BLaER1 (cell line): ENCODE measurements around the gene CEACAM5.

ENCODE experiments used
- H3K27ac ChIP-seq: shearing (Covaris generic); formaldehyde crosslinking; 2 replicates; pipeline ENCODE4 v1.8.1; 2022
- H3K27me3 ChIP-seq: shearing (Covaris generic); formaldehyde crosslinking; 2 replicates; pipeline ENCODE4 v1.8.1; 2022
- H3K36me3 ChIP-seq: shearing (Covaris generic); formaldehyde crosslinking; 2 replicates; pipeline ENCODE4 v1.8.1; 2022
- H3K4me1 ChIP-seq: shearing (Covaris generic); formaldehyde crosslinking; 2 replicates; pipeline ENCODE4 v1.8.1; 2022
- H3K4me2 ChIP-seq: shearing (Covaris generic); formaldehyde crosslinking; 2 replicates; pipeline ENCODE4 v1.8.1; 2022
- H3K4me3 ChIP-seq: shearing (Covaris generic); formaldehyde crosslinking; 2 replicates; pipeline ENCODE4 v1.8.1; 2022
- H3K9ac ChIP-seq: shearing (Covaris generic); formaldehyde crosslinking; 2 replicates; pipeline ENCODE4 v1.8.1; 2022
- H3K9me3 ChIP-seq: shearing (Covaris generic); formaldehyde crosslinking; 2 replicates; pipeline ENCODE4 v1.8.1; 2022
- H4K20me1 ChIP-seq: shearing (Covaris generic); formaldehyde crosslinking; 2 replicates; pipeline ENCODE4 v1.8.1; 2022
- Cebpa-rat ChIP-seq: shearing (Covaris generic); IDR thresholded peaks from 2 replicates; pipeline ENCODE4 v1.8.1; 2022

Gene CEACAM5

DNA sequence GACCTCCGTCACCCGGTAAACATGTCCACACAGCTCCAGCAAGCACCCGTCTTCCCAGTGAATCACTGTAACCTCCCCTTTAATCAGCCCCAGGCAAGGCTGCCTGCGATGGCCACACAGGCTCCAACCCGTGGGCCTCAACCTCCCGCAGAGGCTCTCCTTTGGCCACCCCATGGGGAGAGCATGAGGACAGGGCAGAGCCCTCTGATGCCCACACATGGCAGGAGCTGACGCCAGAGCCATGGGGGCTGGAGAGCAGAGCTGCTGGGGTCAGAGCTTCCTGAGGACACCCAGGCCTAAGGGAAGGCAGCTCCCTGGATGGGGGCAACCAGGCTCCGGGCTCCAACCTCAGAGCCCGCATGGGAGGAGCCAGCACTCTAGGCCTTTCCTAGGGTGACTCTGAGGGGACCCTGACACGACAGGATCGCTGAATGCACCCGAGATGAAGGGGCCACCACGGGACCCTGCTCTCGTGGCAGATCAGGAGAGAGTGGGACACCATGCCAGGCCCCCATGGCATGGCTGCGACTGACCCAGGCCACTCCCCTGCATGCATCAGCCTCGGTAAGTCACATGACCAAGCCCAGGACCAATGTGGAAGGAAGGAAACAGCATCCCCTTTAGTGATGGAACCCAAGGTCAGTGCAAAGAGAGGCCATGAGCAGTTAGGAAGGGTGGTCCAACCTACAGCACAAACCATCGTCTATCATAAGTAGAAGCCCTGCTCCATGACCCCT lies 9.0 kb upstream of the CEACAM5 start:
- Histone ChIP-seq H3K4me2 (no peak overlapping the region), H3K4me3 (no peak overlapping the region), H3K9ac (no peak overlapping the region), H3K27ac (no peak overlapping the region), H3K36me3 (no peaks in the 10 kb centered on the region), H4K20me1 (peaks cover 17% of the 10 kb centered on the region; the same call in 1 of the 2 replicates), H3K9me3 (no peaks in the 10 kb centered on the region), H3K27me3 (0 out of 2 replicates have a peak, but pooled peaks cover 7% of the 10 kb centered on the region), H3K4me1 (0 out of 2 replicates have a peak, but pooled peaks cover 5% of the 10 kb centered on the region)
- no peak for TF ChIP-seq Cebpa-rat

DNA sequence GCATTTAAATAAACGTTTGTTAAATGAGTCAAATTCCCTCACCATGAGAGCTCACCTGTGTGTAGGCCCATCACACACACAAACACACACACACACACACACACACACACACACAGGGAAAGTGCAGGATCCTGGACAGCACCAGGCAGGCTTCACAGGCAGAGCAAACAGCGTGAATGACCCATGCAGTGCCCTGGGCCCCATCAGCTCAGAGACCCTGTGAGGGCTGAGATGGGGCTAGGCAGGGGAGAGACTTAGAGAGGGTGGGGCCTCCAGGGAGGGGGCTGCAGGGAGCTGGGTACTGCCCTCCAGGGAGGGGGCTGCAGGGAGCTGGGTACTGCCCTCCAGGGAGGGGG lies 8.5 kb upstream of the CEACAM5 start:
- no peak for TF ChIP-seq Cebpa-rat
- peaks cover 8% of the 10 kb centered on the region; the same call in 1 of the 2 replicates for H3K27me3 ChIP-seq
- no peaks in the 10 kb centered on the region for H3K9me3 ChIP-seq

DNA sequence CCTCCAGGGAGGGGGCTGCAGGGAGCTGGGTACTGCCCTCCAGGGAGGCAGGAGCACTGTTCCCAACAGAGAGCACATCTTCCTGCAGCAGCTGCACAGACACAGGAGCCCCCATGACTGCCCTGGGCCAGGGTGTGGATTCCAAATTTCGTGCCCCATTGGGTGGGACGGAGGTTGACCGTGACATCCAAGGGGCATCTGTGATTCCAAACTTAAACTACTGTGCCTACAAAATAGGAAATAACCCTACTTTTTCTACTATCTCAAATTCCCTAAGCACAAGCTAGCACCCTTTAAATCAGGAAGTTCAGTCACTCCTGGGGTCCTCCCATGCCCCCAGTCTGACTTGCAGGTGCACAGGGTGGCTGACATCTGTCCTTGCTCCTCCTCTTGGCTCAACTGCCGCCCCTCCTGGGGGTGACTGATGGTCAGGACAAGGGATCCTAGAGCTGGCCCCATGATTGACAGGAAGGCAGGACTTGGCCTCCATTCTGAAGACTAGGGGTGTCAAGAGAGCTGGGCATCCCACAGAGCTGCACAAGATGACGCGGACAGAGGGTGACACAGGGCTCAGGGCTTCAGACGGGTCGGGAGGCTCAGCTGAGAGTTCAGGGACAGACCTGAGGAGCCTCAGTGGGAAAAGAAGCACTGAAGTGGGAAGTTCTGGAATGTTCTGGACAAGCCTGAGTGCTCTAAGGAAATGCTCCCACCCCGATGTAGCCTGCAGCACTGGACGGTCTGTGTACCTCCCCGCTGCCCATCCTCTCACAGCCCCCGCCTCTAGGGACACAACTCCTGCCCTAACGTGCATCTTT lies 7.8 kb upstream of the CEACAM5 start:
- no peak overlapping the region for H3K4me2 ChIP-seq
- no peak overlapping the region for H3K4me3 ChIP-seq
- no peaks in the 10 kb centered on the region for H3K36me3 ChIP-seq
- peaks cover 18% of the 10 kb centered on the region; the same call in 1 of the 2 replicates for H4K20me1 ChIP-seq
- peaks cover 12% of the 10 kb centered on the region; the same call in 1 of the 2 replicates for H3K27me3 ChIP-seq
- no peak overlapping the region for H3K27ac ChIP-seq
- H3K9me3 ChIP-seq = no peaks in the 10 kb centered on the region
- no peak for TF ChIP-seq Cebpa-rat
- H3K9ac ChIP-seq = no peak overlapping the region
- H3K4me1 ChIP-seq = 0 out of 2 replicates have a peak, but pooled peaks cover 5% of the 10 kb centered on the region

More for the DNA sequence above, 8.5 kb upstream of the CEACAM5 start:
- H3K4me2 ChIP-seq = no peak overlapping the region
- no peak overlapping the region for H3K9ac ChIP-seq
- H4K20me1 ChIP-seq = peaks cover 17% of the 10 kb centered on the region; the same call in 1 of the 2 replicates
- no peaks in the 10 kb centered on the region for H3K36me3 ChIP-seq
- H3K27ac ChIP-seq = no peak overlapping the region
- H3K4me1 ChIP-seq = 0 out of 2 replicates have a peak, but pooled peaks cover 5% of the 10 kb centered on the region
- no peak overlapping the region for H3K4me3 ChIP-seq

DNA sequence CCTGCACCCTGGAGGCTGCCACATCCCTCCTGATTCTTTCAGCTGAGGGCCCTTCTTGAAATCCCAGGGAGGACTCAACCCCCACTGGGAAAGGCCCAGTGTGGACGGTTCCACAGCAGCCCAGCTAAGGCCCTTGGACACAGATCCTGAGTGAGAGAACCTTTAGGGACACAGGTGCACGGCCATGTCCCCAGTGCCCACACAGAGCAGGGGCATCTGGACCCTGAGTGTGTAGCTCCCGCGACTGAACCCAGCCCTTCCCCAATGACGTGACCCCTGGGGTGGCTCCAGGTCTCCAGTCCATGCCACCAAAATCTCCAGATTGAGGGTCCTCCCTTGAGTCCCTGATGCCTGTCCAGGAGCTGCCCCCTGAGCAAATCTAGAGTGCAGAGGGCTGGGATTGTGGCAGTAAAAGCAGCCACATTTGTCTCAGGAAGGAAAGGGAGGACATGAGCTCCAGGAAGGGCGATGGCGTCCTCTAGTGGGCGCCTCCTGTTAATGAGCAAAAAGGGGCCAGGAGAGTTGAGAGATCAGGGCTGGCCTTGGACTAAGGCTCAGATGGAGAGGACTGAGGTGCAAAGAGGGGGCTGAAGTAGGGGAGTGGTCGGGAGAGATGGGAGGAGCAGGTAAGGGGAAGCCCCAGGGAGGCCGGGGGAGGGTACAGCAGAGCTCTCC lies 6.9 kb upstream of the CEACAM5 start:
- H3K36me3 ChIP-seq = no peaks in the 10 kb centered on the region
- 0 out of 2 replicates have a peak, but pooled peaks cover 5% of the 10 kb centered on the region for H3K4me1 ChIP-seq
- no peak overlapping the region for H3K9ac ChIP-seq
- H3K4me2 ChIP-seq = no peak overlapping the region
- no peak overlapping the region for H3K27ac ChIP-seq
- H4K20me1 ChIP-seq = 0 out of 2 replicates have a peak, but pooled peaks cover 16% of the 10 kb centered on the region
- H3K9me3 ChIP-seq = no peaks in the 10 kb centered on the region
- TF ChIP-seq Cebpa-rat = no peak
- no peak overlapping the region for H3K4me3 ChIP-seq
- H3K27me3 ChIP-seq = peaks cover 12% of the 10 kb centered on the region; the same call in 1 of the 2 replicates

DNA sequence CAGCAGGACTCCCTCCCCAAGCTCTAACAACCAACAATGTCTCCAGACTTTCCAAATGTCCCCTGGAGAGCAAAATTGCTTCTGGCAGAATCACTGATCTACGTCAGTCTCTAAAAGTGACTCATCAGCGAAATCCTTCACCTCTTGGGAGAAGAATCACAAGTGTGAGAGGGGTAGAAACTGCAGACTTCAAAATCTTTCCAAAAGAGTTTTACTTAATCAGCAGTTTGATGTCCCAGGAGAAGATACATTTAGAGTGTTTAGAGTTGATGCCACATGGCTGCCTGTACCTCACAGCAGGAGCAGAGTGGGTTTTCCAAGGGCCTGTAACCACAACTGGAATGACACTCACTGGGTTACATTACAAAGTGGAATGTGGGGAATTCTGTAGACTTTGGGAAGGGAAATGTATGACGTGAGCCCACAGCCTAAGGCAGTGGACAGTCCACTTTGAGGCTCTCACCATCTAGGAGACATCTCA lies 6.2 kb upstream of the CEACAM5 start:
- no peak overlapping the region for H3K9ac ChIP-seq
- TF ChIP-seq Cebpa-rat = no peak

DNA sequence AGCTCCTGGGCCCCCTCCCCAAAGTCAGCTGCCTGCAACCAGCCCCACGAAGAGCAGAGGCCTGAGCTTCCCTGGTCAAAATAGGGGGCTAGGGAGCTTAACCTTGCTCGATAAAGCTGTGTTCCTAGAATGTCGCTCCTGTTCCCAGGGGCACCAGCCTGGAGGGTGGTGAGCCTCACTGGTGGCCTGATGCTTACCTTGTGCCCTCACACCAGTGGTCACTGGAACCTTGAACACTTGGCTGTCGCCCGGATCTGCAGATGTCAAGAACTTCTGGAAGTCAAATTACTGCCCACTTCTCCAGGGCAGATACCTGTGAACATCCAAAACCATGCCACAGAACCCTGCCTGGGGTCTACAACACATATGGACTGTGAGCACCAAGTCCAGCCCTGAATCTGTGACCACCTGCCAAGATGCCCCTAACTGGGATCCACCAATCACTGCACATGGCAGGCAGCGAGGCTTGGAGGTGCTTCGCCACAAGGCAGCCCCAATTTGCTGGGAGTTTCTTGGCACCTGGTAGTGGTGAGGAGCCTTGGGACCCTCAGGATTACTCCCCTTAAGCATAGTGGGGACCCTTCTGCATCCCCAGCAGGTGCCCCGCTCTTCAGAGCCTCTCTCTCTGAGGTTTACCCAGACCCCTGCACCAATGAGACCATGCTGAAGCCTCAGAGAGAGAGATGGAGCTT lies 4.7 kb upstream of the CEACAM5 start:
- TF ChIP-seq Cebpa-rat = no peak
- Histone ChIP-seq H4K20me1 (0 out of 2 replicates have a peak, but pooled peaks cover 5% of the 10 kb centered on the region), H3K4me2 (no peak overlapping the region), H3K27ac (no peak overlapping the region), H3K27me3 (peaks cover 12% of the 10 kb centered on the region; the same call in 1 of the 2 replicates), H3K9ac (no peak overlapping the region), H3K4me1 (0 out of 2 replicates have a peak, but pooled peaks cover 5% of the 10 kb centered on the region), H3K9me3 (no peaks in the 10 kb centered on the region), H3K4me3 (no peak overlapping the region), H3K36me3 (no peaks in the 10 kb centered on the region)

More for the DNA sequence above, 6.2 kb upstream of the CEACAM5 start:
- H3K27ac ChIP-seq = no peak overlapping the region
- no peaks in the 10 kb centered on the region for H3K9me3 ChIP-seq
- H4K20me1 ChIP-seq = 0 out of 2 replicates have a peak, but pooled peaks cover 9% of the 10 kb centered on the region
- H3K4me1 ChIP-seq = 0 out of 2 replicates have a peak, but pooled peaks cover 5% of the 10 kb centered on the region
- H3K4me2 ChIP-seq = no peak overlapping the region
- H3K4me3 ChIP-seq = no peak overlapping the region
- peaks cover 12% of the 10 kb centered on the region; the same call in 1 of the 2 replicates for H3K27me3 ChIP-seq
- H3K36me3 ChIP-seq = no peaks in the 10 kb centered on the region

DNA sequence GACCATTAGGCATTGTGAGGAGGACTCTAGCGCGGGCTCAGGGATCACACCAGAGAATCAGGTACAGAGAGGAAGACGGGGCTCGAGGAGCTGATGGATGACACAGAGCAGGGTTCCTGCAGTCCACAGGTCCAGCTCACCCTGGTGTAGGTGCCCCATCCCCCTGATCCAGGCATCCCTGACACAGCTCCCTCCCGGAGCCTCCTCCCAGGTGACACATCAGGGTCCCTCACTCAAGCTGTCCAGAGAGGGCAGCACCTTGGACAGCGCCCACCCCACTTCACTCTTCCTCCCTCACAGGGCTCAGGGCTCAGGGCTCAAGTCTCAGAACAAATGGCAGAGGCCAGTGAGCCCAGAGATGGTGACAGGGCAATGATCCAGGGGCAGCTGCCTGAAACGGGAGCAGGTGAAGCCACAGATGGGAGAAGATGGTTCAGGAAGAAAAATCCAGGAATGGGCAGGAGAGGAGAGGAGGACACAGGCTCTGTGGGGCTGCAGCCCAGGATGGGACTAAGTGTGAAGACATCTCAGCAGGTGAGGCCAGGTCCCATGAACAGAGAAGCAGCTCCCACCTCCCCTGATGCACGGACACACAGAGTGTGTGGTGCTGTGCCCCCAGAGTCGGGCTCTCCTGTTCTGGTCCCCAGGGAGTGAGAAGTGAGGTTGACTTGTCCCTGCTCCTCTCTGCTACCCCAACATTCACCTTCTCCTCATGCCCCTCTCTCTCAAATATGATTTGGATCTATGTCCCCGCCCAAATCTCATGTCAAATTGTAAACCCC lies 2.8 kb upstream of the CEACAM5 start:
- no peaks in the 10 kb centered on the region for H3K36me3 ChIP-seq
- peaks cover 12% of the 10 kb centered on the region; the same call in 1 of the 2 replicates for H3K27me3 ChIP-seq
- no peak overlapping the region for H3K9ac ChIP-seq
- H3K4me3 ChIP-seq = no peak overlapping the region
- H4K20me1 ChIP-seq = 0 out of 2 replicates have a peak, but pooled peaks cover 5% of the 10 kb centered on the region
- H3K27ac ChIP-seq = no peak overlapping the region
- no peak overlapping the region for H3K4me2 ChIP-seq
- H3K9me3 ChIP-seq = no peaks in the 10 kb centered on the region
- H3K4me1 ChIP-seq = 0 out of 2 replicates have a peak, but pooled peaks cover 1% of the 10 kb centered on the region
- TF ChIP-seq Cebpa-rat = no peak
